Endodermal cell (in vitro differentiated cells): ENCODE measurements around the gene ACP3. TPM values are rescaled to one million over a fixed set of nuclear protein-coding genes. Genes with fewer than 3 reads are reported as not detected.

Experiments used
- DNase-seq: peaks from one replicate; pipeline ENCODE4 v3.0.0-alpha.2; 2017
- H3K27ac ChIP-seq: 2 replicates; pipeline ENCODE4 v1.5.1; 2013; ENCODE audit warnings: mild to moderate bottlenecking, low read depth, low read length, moderate library complexity
- H3K27me3 ChIP-seq: 2 replicates; pipeline ENCODE4 v1.6.1; 2013; ENCODE audit warnings: mild to moderate bottlenecking, low read length, moderate library complexity; ENCODE audit not compliant: insufficient read depth, control insufficient read depth, poor library complexity, severe bottlenecking
- H3K36me3 ChIP-seq: 2 replicates; pipeline ENCODE4 v1.7.0; 2013; ENCODE audit warnings: mild to moderate bottlenecking, low read length, moderate library complexity; ENCODE audit not compliant: control insufficient read depth, insufficient read depth
- H3K4me1 ChIP-seq: one replicate; pipeline ENCODE4 v1.7.0; 2013; ENCODE audit warnings: low read length; ENCODE audit not compliant: control insufficient read depth, insufficient read depth
- H3K4me3 ChIP-seq: 2 replicates; pipeline ENCODE4 v1.5.1; 2013; ENCODE audit warnings: mild to moderate bottlenecking, low read length, moderate library complexity
- H3K9ac ChIP-seq: 2 replicates; pipeline ENCODE4 v1.6.1; 2013; ENCODE audit warnings: mild to moderate bottlenecking, low read length, moderate library complexity; ENCODE audit not compliant: poor library complexity, severe bottlenecking; ENCODE audit errors: extremely low read depth
- H3K9me3 ChIP-seq: 2 replicates; pipeline ENCODE4 v1.6.1; 2013; ENCODE audit warnings: mild to moderate bottlenecking, low read length, moderate library complexity; ENCODE audit not compliant: control insufficient read depth
- H3K27ac Mint-ChIP-seq: 2 replicates; pipeline ENCODE4 v1.8.0; 2020; ENCODE audit warnings: mixed read lengths
- H3K27me3 Mint-ChIP-seq: 2 replicates; pipeline ENCODE4 v1.8.0; 2021; ENCODE audit warnings: mild to moderate bottlenecking, mixed read lengths; ENCODE audit not compliant: insufficient read depth
- H3K36me3 Mint-ChIP-seq: 2 replicates; pipeline ENCODE4 v1.8.0; 2020; ENCODE audit warnings: low read depth, mixed read lengths
- H3K4me1 Mint-ChIP-seq: 2 replicates; pipeline ENCODE4 v1.8.0; 2020; ENCODE audit warnings: mixed read lengths
- H3K4me3 Mint-ChIP-seq: 2 replicates; pipeline ENCODE4 v1.8.0; 2020; ENCODE audit warnings: mild to moderate bottlenecking, moderate library complexity, mixed read lengths
- H3K9me3 Mint-ChIP-seq: 2 replicates; pipeline ENCODE4 v1.8.0; 2020; ENCODE audit warnings: mild to moderate bottlenecking, mixed read lengths
- WGBS, 2 experiments: methylation state at CpG; one replicate each; pipeline versions ENCODE4 v1.1.5 to v1.1.7; 2013; ENCODE audit warnings: missing lambda C conversion rate in 2 of 2, mixed read lengths in 1 of 2; ENCODE audit not compliant: insufficient coverage in 1 of 2, insufficient read length in 1 of 2; 5-methylcytosine and 5-hydroxymethylcytosine counted together
- total RNA-seq, 2 donors: library from RNA; stranded (reverse); fragmentation: NEBNext Ultra II Directional in 1 of 2; extraction: Animal tissue kit (Norgen Biotek cat#: 25700) in 1 of 2; gene quantifications; 2 replicates in 1 of 2; 3 replicates in 1 of 2; pipeline ENCODE4 v1.2.1, GENCODE V29; 2021
- TF ChIP-seq, protein P1 (sequence below): fragments of 200-600 bp; sonication (generic); conservative IDR thresholded peaks from 2 replicates; pipeline ENCODE4 v1.5.0; 2021; ENCODE audit warnings: antibody characterized with exemption, mild to moderate bottlenecking

Gene ACP3
- total RNA-seq, 2 donors from 2014 or later = 17.0 to 24.6 TPM

DNA sequence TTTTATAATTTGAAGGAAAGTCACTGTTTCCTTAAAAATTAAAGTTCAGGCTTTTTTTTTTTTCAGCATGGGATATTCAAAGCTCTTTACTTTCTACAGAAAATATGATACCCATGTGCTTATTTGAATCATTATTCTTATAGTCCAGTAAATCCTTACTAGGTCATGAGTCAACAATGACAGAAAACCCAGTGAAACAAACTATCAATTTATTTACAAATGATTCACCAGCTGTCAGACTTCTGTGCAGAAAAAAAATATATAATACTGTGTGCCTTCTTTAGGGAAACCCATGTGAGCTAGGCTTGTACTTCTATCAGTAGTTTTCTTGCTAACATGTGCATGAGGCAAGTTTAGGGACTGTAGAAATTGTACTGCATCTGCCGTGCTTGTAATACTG is 1.2 kb downstream of the ACP3 start:
- Mint-ChIP-seq H3K9me3 (peaks cover 7% of the 10 kb centered on the region), H3K4me1 (peaks cover 25% of the 10 kb centered on the region), H3K4me3 (peak overlapping the region; percentile 56), H3K36me3 (peaks cover 4% of the 10 kb centered on the region), H3K27ac (no peak overlapping the region), H3K27me3 (no peaks in the 10 kb centered on the region)
- 92% methylated on average over 1 of the region's 1 CpG; no CpG with 5 or more reads in 1 of the 2 experiments for WGBS, 2 experiments
- Histone ChIP-seq H3K4me1 (peaks cover 6% of the 10 kb centered on the region), H3K27ac (no peak overlapping the region), H3K9me3 (peaks cover 11% of the 10 kb centered on the region), H3K27me3 (no peaks in the 10 kb centered on the region), H3K36me3 (no peaks in the 10 kb centered on the region), H3K9ac (no peak overlapping the region), H3K4me3 (no peak overlapping the region)
- no peak for DNase-seq
- TF ChIP-seq, protein P1, sequence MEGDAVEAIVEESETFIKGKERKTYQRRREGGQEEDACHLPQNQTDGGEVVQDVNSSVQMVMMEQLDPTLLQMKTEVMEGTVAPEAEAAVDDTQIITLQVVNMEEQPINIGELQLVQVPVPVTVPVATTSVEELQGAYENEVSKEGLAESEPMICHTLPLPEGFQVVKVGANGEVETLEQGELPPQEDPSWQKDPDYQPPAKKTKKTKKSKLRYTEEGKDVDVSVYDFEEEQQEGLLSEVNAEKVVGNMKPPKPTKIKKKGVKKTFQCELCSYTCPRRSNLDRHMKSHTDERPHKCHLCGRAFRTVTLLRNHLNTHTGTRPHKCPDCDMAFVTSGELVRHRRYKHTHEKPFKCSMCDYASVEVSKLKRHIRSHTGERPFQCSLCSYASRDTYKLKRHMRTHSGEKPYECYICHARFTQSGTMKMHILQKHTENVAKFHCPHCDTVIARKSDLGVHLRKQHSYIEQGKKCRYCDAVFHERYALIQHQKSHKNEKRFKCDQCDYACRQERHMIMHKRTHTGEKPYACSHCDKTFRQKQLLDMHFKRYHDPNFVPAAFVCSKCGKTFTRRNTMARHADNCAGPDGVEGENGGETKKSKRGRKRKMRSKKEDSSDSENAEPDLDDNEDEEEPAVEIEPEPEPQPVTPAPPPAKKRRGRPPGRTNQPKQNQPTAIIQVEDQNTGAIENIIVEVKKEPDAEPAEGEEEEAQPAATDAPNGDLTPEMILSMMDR = no peak

DNA sequence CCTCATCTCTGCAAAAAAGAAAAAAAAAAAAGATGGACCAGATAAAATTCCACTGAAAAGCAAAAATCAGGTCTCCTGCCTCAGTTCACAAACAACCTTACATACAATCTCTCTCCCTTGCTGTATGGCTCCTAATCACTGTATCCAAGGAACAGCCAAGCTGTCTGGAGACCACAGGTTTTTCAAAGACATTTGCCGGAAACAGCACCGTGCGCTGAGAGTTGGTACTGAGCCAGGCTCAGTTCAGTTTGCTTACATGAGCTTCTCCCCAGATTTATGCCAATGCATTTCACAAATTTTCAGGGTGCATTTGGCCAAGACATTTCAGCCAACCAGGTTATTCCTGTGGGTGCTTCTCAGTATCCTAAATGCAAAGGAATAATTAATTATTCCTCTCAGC is 4.1 kb downstream of the ACP3 start:
- H3K27ac Mint-ChIP-seq = no peak overlapping the region
- TF ChIP-seq, protein P1 = no peak
- peaks cover 4% of the 10 kb centered on the region for H3K36me3 Mint-ChIP-seq
- Histone ChIP-seq H3K9me3 (no peaks in the 10 kb centered on the region), H3K4me3 (no peak overlapping the region), H3K27ac (no peak overlapping the region), H3K36me3 (no peaks in the 10 kb centered on the region), H3K4me1 (peaks cover 6% of the 10 kb centered on the region), H3K27me3 (no peaks in the 10 kb centered on the region), H3K9ac (no peak overlapping the region)
- peaks cover 7% of the 10 kb centered on the region for H3K9me3 Mint-ChIP-seq
- 96 to 97% methylated on average over 3 of the region's 3 CpGs for WGBS, 2 experiments
- H3K4me1 Mint-ChIP-seq = peaks cover 30% of the 10 kb centered on the region
- no peak overlapping the region for H3K4me3 Mint-ChIP-seq
- H3K27me3 Mint-ChIP-seq = no peaks in the 10 kb centered on the region
- DNase-seq = no peak

DNA sequence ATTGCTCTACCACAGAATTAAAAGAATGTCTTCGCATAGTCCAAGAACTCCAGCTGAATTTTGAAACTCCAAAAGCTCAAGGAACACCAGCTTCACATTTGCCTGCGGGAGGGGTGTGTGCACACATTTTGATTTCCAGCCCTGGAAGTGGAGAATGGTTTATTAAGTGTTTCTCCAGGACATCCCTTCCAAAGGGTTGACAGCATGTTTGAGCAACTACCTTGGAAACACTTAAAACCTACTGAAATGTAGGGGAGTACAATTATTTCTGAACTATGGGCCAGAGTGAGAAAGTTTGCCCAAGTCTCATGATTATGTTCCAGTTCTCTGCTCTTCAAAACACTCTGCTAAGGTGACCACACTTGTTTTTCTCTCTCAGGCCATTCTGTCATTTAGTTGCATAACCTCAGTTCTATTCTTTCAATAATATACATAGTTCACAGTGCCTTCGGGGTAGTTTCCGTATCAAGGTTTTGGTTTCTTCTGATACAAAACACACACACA is 7.9 kb downstream of the ACP3 start:
- Histone ChIP-seq H3K36me3 (no peaks in the 10 kb centered on the region), H3K27ac (no peak overlapping the region), H3K4me1 (no peaks in the 10 kb centered on the region), H3K9ac (no peak overlapping the region), H3K27me3 (no peaks in the 10 kb centered on the region), H3K4me3 (no peak overlapping the region), H3K9me3 (no peaks in the 10 kb centered on the region)
- H3K27ac Mint-ChIP-seq = no peak overlapping the region
- H3K4me1 Mint-ChIP-seq = peaks cover 8% of the 10 kb centered on the region
- TF ChIP-seq, protein P1 = no peak
- no peaks in the 10 kb centered on the region for H3K9me3 Mint-ChIP-seq
- DNase-seq = no peak
- no peak overlapping the region for H3K4me3 Mint-ChIP-seq
- H3K27me3 Mint-ChIP-seq = no peaks in the 10 kb centered on the region
- H3K36me3 Mint-ChIP-seq = peaks cover 4% of the 10 kb centered on the region
- WGBS, 2 experiments = 91 to 100% methylated on average over 2 of the region's 4 CpGs
